ENCODE results near the gene SLC9A1. TPM values are rescaled to one million over a fixed set of nuclear protein-coding genes. Genes with fewer than 3 reads are reported as not detected.

The SLC9A1 gene
- total RNA-seq, 2 experiments from 2014 or later: 5.8 to 19.2 TPM

- TF ChIP-seq CTCF (conservative IDR thresholded peaks at IDR 0.05; ENCODE audit: low read length) (no peak), EZH2phosphoT487 (IDR thresholded peaks at IDR 0.05; ENCODE audit: borderline replicate concordance, low read depth, low read length) (no peak)
- no peak overlapping the region for H2AFZ ChIP-seq (ENCODE audit: low read length)
- no peaks in the 10 kb centered on the region for H3K9me3 ChIP-seq (ENCODE audit: low read length)
- CTCF ChIA-PET (ENCODE audit: unreplicated experiment): no interaction called here
- H4K20me1 ChIP-seq (ENCODE audit: insufficient read depth, low read length): no peaks in the 10 kb centered on the region
- no peaks in the 10 kb centered on the region for H3K36me3 ChIP-seq (ENCODE audit: insufficient read depth, low read length)
- H3K4me3 ChIP-seq (ENCODE audit: low read depth, low read length, poor library complexity, severe bottlenecking): no peak overlapping the region
- no peaks in the 10 kb centered on the region for H3K4me1 ChIP-seq (ENCODE audit: insufficient read depth, low read length, poor library complexity, severe bottlenecking)
- no peaks in the 10 kb centered on the region for H3K9me2 ChIP-seq (ENCODE audit: insufficient read depth, low read length)
- H3K4me2 ChIP-seq (ENCODE audit: low read length): no peak overlapping the region
- POLR2A ChIA-PET: no interaction called here
- intact Hi-C loops (cut with micrococcal nuclease; ENCODE audit: unreplicated experiment): no loop called here
- H3K79me2 ChIP-seq (ENCODE audit: insufficient read depth, low read depth, low read length): no peaks in the 10 kb centered on the region
- no peak for DNase-seq (ENCODE audit: low spot score)
- H3K27ac ChIP-seq (ENCODE audit: low read depth, low read length, poor library complexity, severe bottlenecking): no peak overlapping the region
- BruUV-seq (replicated peaks): no TSS peak
These were observed 96.9 kb downstream of the SLC9A1 start for GRCh38 chr1:27057801-27058625.

- ChIA-PET CTCF (ENCODE audit: unreplicated experiment) (no interaction called here), POLR2A (no interaction called here)
- no peak overlapping the region for H3K4me3 ChIP-seq (ENCODE audit: low read depth, low read length, poor library complexity, severe bottlenecking)
- no peaks in the 10 kb centered on the region for H3K9me2 ChIP-seq (ENCODE audit: insufficient read depth, low read length)
- no peak for TF ChIP-seq EZH2phosphoT487 (IDR thresholded peaks at IDR 0.05; ENCODE audit: borderline replicate concordance, low read depth, low read length)
- no peak for TF ChIP-seq CTCF (conservative IDR thresholded peaks at IDR 0.05; ENCODE audit: low read length)
- no peak for DNase-seq (ENCODE audit: low spot score)
- intact Hi-C loops (cut with micrococcal nuclease; ENCODE audit: unreplicated experiment): no loop called here
- no peaks in the 10 kb centered on the region for H3K36me3 ChIP-seq (ENCODE audit: insufficient read depth, low read length)
- no peak overlapping the region for H3K27ac ChIP-seq (ENCODE audit: low read depth, low read length, poor library complexity, severe bottlenecking)
- H3K4me2 ChIP-seq (ENCODE audit: low read length): no peak overlapping the region
- no peaks in the 10 kb centered on the region for H3K79me2 ChIP-seq (ENCODE audit: insufficient read depth, low read depth, low read length)
- no peaks in the 10 kb centered on the region for H3K4me1 ChIP-seq (ENCODE audit: insufficient read depth, low read length, poor library complexity, severe bottlenecking)
- no peak overlapping the region for H2AFZ ChIP-seq (ENCODE audit: low read length)
- H4K20me1 ChIP-seq (ENCODE audit: insufficient read depth, low read length): no peaks in the 10 kb centered on the region
- no TSS peak for BruUV-seq (replicated peaks)
- no peaks in the 10 kb centered on the region for H3K9me3 ChIP-seq (ENCODE audit: low read length)
These were observed 97.5 kb downstream of the SLC9A1 start for GRCh38 chr1:27057389-27057788.

All from OCI-LY7 (cell line).